H1 (cell line): ENCODE results near the gene TSPOAP1. TPM values are rescaled to one million over a fixed set of nuclear protein-coding genes. Genes with fewer than 3 reads are reported as not detected.
A peak's percentile ranks its signal among the peaks of the same experiment; 100 is the strongest.

Experiments used
- EGR1 ChIP-seq: IDR thresholded peaks from 2 replicates; pipeline ENCODE4 v1.6.1; 2011; ENCODE audit warnings: low read depth, low read length, borderline replicate concordance
- POLR2AphosphoS5 ChIP-seq: IDR thresholded peaks from 2 replicates; pipeline ENCODE4 v1.6.1; 2011; ENCODE audit warnings: low read depth, low read length
- TAF1 ChIP-seq: IDR thresholded peaks from 2 replicates; pipeline ENCODE4 v1.6.1; 2011; ENCODE audit warnings: mild to moderate bottlenecking, low read depth, low read length
- polyA plus RNA-seq, 7 experiments: library from polyadenylated mRNA; depleted of rRNA in 3 of 7; stranded (reverse) in 5 of 7; unstranded in 2 of 7; fragments of >200 nt in 5 of 7; fragments of 200-250 nt in 2 of 7; gene quantifications; 1 replicate in 5 of 7; 2 replicates in 1 of 7; 4 replicates in 1 of 7; pipeline versions ENCODE4 v1.2.1 to v1.2.3, GENCODE V29; 2011 to 2013; ENCODE audit warnings: missing spikeins in 2 of 7, mixed read lengths in 2 of 7
- total RNA-seq: library from RNA; stranded (reverse); fragmentation: NEBNext Ultra II Directional; extraction: Animal tissue kit (Norgen Biotek cat#: 25700); gene quantifications from 2 replicates; pipeline ENCODE4 v1.2.1, GENCODE V29; 2021

The TSPOAP1 gene
- total and polyA plus RNA-seq, 2 of the 8 experiments (the other 6 are each of a cell fraction or from before 2014, with no cell fraction given) = 7.6 to 9.2 TPM

GRCh38 chr17:58338841-58339754, 10.5 kb upstream of the TSPOAP1 start (continued):
- TF ChIP-seq TAF1 = peak; percentile 57; the same call in 1 of the 2 replicates
- 0 out of 2 replicates have a peak, but pooled peaks have one; percentile 44 for TF ChIP-seq EGR1
- peak; percentile 57; the same call in 1 of the 2 replicates for TF ChIP-seq POLR2AphosphoS5
